AG04450 (cell line): ENCODE measurements around the gene UVSSA. TPM values are rescaled to one million over a fixed set of nuclear protein-coding genes. Genes with fewer than 3 reads are reported as not detected.

Experiments used
- CTCF ChIA-PET: fragments of 300-600, 350-600 bp; formaldehyde crosslinking; extraction: SDS; loops from one replicate; lab custom pipeline; 2022; ENCODE audit warnings: antibody characterized with exemption, inconsistent platforms; lab: Charles Lee
- POLR2A ChIA-PET: fragments of 350-600 bp; formaldehyde crosslinking; extraction: SDS; loops from one replicate; lab custom pipeline; 2021; ENCODE audit warnings: antibody characterized with exemption, inconsistent platforms; lab: Yijun Ruan, JAX
- DNase-seq: peaks from one replicate; pipeline ENCODE4 v3.0.0-alpha.2; 2011; ENCODE audit warnings: low read depth, low spot score
- H3K27ac ChIP-seq: one replicate; pipeline ENCODE4 v1.5.1; 2012; ENCODE audit warnings: low read depth, low read length, control low read depth
- H3K27me3 ChIP-seq: one replicate; pipeline ENCODE4 v1.6.0; 2012; ENCODE audit warnings: low read length; ENCODE audit not compliant: control insufficient read depth, insufficient read depth
- H3K4me3 ChIP-seq: 2 replicates; pipeline ENCODE4 v1.5.1; 2011; ENCODE audit warnings: mild to moderate bottlenecking, low read depth, low read length, control low read depth
- H3K9me3 ChIP-seq: 2 replicates; pipeline ENCODE4 v1.5.1; 2012; ENCODE audit warnings: low read length; ENCODE audit not compliant: control insufficient read depth, insufficient read depth
- polyA plus RNA-seq: library from polyadenylated mRNA; depleted of rRNA; stranded (reverse); fragments of >200 nt; gene quantifications from 2 replicates; pipeline ENCODE4 v1.2.3, GENCODE V29; 2011
- TF ChIP-seq, protein P1 (sequence below): IDR thresholded peaks from 2 replicates; pipeline ENCODE4 v1.5.1; 2011; ENCODE audit warnings: low read depth, low read length, control low read depth, inconsistent platforms

UVSSA gene
- polyA plus RNA-seq, 1 experiment = 4.9 TPM

DNA sequence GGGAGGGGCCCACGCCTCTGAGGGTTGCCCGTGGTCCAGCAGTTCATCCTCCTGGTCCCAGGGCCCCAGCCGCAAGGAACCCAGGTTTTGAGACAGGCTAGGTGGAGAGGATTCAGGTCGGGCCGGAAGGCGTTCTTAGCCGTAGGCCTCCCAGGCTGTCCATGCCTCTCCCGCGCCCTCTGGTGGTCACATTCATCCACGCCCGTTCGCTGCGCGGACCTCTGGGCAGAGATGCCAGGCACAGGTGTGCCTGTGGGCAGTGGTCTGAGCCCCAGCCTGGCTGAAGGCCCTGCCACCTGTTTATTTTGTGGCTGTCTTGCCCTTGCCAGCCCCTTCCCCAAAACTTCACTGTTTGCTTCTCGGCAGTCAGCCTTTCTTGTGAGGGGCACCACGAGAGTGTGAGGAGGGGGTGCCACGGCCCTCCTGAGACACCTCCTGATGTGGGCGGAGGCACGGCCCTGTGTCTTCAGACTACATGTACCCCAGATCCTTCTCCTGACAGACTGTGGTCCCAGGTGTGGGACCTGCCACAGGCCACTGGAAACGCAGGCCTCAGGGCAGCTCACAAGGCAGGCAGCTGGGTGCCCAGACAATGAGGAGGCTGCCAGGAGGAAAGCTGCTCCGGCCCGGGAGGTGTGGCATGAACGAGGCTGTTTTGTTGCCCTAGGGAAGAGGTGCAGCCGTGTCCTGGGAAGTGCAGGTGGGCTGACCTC, 5.0 kb downstream of the UVSSA start:
- ChIA-PET POLR2A (no interaction called here), CTCF (interaction anchor here (1.9 kb wide), 1 partner anchor 221 kb away, joined by 7 read pairs; no protein-coding TSS in a partner anchor)
- H3K27me3 ChIP-seq = no peaks in the 10 kb centered on the region
- TF ChIP-seq, protein P1, sequence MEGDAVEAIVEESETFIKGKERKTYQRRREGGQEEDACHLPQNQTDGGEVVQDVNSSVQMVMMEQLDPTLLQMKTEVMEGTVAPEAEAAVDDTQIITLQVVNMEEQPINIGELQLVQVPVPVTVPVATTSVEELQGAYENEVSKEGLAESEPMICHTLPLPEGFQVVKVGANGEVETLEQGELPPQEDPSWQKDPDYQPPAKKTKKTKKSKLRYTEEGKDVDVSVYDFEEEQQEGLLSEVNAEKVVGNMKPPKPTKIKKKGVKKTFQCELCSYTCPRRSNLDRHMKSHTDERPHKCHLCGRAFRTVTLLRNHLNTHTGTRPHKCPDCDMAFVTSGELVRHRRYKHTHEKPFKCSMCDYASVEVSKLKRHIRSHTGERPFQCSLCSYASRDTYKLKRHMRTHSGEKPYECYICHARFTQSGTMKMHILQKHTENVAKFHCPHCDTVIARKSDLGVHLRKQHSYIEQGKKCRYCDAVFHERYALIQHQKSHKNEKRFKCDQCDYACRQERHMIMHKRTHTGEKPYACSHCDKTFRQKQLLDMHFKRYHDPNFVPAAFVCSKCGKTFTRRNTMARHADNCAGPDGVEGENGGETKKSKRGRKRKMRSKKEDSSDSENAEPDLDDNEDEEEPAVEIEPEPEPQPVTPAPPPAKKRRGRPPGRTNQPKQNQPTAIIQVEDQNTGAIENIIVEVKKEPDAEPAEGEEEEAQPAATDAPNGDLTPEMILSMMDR = peak; percentile 95
- peak; percentile 38 for DNase-seq
- peaks cover 3% of the 10 kb centered on the region; the same call in 1 of the 2 replicates for H3K9me3 ChIP-seq
- no peak overlapping the region for H3K4me3 ChIP-seq
- H3K27ac ChIP-seq = no peak overlapping the region

DNA sequence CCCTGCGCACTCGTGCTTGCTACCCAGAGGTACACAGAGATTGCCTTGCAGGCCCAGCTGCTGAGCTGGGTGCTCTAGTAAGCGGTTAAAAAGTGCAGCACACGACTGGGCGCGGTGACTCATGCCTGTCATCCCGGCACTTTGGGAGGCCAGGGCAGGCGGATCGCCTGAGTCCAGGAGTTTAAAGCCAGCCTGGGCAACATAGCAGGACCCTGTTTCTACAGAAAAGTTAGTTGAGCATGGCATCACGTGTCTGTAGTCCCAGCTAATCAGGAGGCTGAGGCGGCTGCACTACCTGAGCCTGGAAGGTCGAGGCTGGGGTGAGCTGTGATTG, 5.5 kb downstream of the UVSSA start:
- no peak for DNase-seq
- Histone ChIP-seq H3K9me3 (peaks cover 3% of the 10 kb centered on the region; the same call in 1 of the 2 replicates), H3K27me3 (no peaks in the 10 kb centered on the region), H3K4me3 (no peak overlapping the region), H3K27ac (no peak overlapping the region)
- POLR2A ChIA-PET = no interaction called here
- TF ChIP-seq, protein P1 = no peak
- CTCF ChIA-PET = interaction anchor here (1.9 to 2.5 kb wide), 2 partner anchors 221 to 277 kb away, joined by 7 to 11 read pairs; no protein-coding TSS in a partner anchor

DNA sequence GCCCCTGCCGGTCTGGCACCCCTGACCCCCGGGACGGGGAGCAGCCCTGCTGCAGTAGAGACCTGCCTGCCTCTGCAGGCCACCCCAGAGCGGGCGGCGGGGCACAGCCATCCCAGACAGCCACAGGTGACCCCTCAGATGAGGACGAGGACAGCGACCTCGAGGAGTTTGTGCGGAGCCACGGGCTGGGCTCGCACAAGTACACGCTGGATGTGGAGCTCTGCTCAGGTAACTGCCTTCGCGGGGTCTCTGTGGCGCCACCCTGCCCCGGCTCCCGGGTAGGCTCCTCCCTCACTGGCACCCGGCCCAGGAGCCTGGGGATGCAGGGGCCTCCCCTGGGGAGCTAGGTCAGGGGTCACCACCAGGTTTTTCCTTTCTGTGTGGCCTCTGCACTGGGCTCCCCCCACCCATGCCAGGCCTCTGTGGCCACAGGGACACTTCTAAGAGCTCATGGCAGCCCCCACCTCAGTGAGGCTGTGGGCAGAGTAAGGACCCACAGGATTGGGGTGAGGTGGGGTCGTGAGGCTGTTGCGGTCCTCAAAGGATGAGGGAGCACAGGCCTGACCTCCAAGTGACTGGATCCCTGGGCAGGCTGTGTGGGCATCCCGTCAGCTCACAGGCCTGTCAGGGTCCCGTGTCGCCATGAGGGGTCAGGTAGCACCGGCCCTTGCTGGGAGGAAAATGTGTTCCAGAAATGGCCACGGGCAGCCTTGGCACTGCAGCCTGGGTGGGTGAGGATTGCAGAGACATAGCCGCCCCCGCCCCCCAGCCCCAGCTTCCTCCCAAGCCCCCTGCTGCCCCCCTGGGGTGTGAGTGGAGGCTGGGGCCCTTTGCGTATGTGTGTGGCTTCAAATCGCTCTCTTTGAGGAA, 6.4 kb downstream of the UVSSA start:
- no peak overlapping the region for H3K4me3 ChIP-seq
- no peak for DNase-seq
- TF ChIP-seq, protein P1 = no peak
- ChIA-PET CTCF (interaction anchor here (1.9 to 2.5 kb wide), 2 partner anchors 222 to 276 kb away, joined by 7 to 11 read pairs; no protein-coding TSS in a partner anchor), POLR2A (no interaction called here)
- H3K27me3 ChIP-seq = no peaks in the 10 kb centered on the region
- H3K9me3 ChIP-seq = no peaks in the 10 kb centered on the region; the same call in 1 of the 2 replicates
- no peak overlapping the region for H3K27ac ChIP-seq

DNA sequence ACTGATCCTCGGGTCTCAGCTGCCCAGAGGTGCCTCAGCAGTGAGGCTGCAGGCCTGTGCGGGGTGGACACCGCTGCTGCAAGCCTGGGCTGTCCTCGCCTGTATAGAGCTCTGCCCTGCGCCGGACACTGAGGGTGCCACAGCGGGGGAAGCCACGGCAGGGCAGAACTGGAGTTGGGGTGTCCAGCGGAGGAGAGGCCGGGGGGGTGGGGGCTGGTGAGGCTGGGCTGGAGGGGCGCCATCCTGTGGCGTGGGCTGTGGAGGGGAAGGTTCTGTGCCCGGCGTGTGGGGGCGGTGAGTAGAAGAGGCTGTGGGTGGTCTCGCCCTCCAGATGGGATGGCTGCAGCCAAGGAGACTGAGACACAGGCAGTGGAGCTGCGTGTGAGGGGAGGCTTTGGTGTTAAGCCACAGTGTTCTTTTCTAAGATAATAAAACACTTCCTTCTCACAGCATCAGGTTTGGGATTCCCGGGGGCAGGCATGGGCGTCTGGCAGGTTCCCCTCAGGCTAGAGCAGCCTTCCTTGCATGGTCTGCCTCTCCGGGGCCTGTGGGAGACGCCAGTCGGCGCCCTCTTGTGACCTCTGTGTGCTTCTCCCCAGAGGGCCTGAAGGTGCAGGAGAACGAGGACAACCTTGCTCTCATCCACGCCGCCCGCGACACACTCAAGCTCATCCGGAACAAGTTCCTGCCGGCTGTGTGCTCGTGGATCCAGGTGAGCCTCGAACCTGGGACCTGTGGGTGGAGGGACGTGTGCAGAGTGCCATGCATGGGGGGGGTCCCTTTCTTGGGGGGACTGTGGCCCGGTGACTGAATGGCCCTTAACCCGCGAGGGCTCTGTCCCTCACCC, 7.4 kb downstream of the UVSSA start:
- no peaks in the 10 kb centered on the region; the same call in 1 of the 2 replicates for H3K9me3 ChIP-seq
- H3K27me3 ChIP-seq = no peaks in the 10 kb centered on the region
- TF ChIP-seq, protein P1 = no peak
- CTCF ChIA-PET = interaction anchor here (0.8 to 2.5 kb wide), 2 partner anchors 225 to 275 kb away, joined by 3 to 11 read pairs; no protein-coding TSS in a partner anchor
- no peak for DNase-seq
- POLR2A ChIA-PET = no interaction called here
- no peak overlapping the region for H3K4me3 ChIP-seq
- no peak overlapping the region for H3K27ac ChIP-seq
